WTC11 (cell line): ENCODE results near the gene ZCCHC8.

Source experiments
- CREM ChIP-seq: sonication (generic); formaldehyde crosslinking; IDR thresholded peaks from 2 replicates; pipeline ENCODE4 v1.8.1; 2022; ENCODE audit warnings: mild to moderate bottlenecking, missing genetic modification reagents, moderate library complexity
- JUN ChIP-seq: sonication (generic); formaldehyde crosslinking; IDR thresholded peaks from 2 replicates; pipeline ENCODE4 v1.8.0; 2023; ENCODE audit warnings: mild to moderate bottlenecking, missing genetic modification reagents
- RORB ChIP-seq: fragments of 250-450 bp; sonication (Bioruptor Pico); IDR thresholded peaks from 2 replicates; pipeline ENCODE4 v1.9.0; 2021; ENCODE audit warnings: mild to moderate bottlenecking
- TF ChIP-seq, protein P1 (sequence below): fragments of 200-600 bp; IDR thresholded peaks from 2 replicates; pipeline ENCODE4 v1.8.0; 2022; ENCODE audit warnings: antibody characterized with exemption
- TF ChIP-seq, protein P2 (sequence below): sonication (generic); formaldehyde crosslinking; IDR thresholded peaks from 2 replicates; pipeline ENCODE4 v1.8.0; 2023; ENCODE audit warnings: mild to moderate bottlenecking, missing genetic modification reagents
- TF ChIP-seq, protein P3 (sequence below): sonication (generic); formaldehyde crosslinking; IDR thresholded peaks from 2 replicates; pipeline ENCODE4 v1.8.1; 2022; ENCODE audit warnings: low read depth, mild to moderate bottlenecking, moderate library complexity, missing genetic modification reagents, borderline replicate concordance
- TF ChIP-seq, protein P4 (sequence below): sonication (generic); formaldehyde crosslinking; IDR thresholded peaks from 2 replicates; pipeline ENCODE4 v1.8.1; 2023; ENCODE audit warnings: mild to moderate bottlenecking, missing genetic modification reagents
- TF ChIP-seq, protein P5 (sequence below): sonication (generic); formaldehyde crosslinking; IDR thresholded peaks from 2 replicates; pipeline ENCODE4 v1.8.0; 2022; ENCODE audit warnings: mild to moderate bottlenecking, missing genetic modification reagents
- TF ChIP-seq, protein P6 (sequence below): sonication (generic); formaldehyde crosslinking; IDR thresholded peaks from 2 replicates; pipeline ENCODE4 v1.8.1; 2023; ENCODE audit warnings: mild to moderate bottlenecking, missing genetic modification reagents
- TF ChIP-seq, protein P7 (sequence below): sonication (generic); formaldehyde crosslinking; IDR thresholded peaks from 2 replicates; pipeline ENCODE4 v1.8.0; 2022; ENCODE audit warnings: mild to moderate bottlenecking, missing genetic modification reagents

DNA sequence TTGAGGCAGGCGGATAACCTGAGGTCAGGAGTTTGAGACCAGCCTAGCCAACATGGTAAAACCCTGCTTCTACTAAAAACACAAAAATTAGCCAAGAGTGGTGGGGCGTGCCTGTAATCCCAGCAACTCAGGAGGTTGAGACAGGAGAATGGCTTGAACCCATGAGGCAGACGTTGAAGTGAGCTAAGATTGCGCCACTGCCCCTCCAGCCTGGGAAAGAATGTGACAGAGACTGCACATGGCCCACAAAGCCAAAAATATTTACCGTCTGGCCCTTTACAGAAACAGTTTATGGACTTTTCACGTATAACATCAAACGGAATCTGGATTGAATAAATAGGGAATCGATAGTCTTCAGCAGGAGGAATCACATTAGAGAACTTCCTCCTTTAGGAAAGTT lies 22.5 kb upstream of the ZCCHC8 start:
- TF ChIP-seq, protein P1, sequence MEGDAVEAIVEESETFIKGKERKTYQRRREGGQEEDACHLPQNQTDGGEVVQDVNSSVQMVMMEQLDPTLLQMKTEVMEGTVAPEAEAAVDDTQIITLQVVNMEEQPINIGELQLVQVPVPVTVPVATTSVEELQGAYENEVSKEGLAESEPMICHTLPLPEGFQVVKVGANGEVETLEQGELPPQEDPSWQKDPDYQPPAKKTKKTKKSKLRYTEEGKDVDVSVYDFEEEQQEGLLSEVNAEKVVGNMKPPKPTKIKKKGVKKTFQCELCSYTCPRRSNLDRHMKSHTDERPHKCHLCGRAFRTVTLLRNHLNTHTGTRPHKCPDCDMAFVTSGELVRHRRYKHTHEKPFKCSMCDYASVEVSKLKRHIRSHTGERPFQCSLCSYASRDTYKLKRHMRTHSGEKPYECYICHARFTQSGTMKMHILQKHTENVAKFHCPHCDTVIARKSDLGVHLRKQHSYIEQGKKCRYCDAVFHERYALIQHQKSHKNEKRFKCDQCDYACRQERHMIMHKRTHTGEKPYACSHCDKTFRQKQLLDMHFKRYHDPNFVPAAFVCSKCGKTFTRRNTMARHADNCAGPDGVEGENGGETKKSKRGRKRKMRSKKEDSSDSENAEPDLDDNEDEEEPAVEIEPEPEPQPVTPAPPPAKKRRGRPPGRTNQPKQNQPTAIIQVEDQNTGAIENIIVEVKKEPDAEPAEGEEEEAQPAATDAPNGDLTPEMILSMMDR: no peak
- TF ChIP-seq JUN: no peak
- TF ChIP-seq, protein P2, sequence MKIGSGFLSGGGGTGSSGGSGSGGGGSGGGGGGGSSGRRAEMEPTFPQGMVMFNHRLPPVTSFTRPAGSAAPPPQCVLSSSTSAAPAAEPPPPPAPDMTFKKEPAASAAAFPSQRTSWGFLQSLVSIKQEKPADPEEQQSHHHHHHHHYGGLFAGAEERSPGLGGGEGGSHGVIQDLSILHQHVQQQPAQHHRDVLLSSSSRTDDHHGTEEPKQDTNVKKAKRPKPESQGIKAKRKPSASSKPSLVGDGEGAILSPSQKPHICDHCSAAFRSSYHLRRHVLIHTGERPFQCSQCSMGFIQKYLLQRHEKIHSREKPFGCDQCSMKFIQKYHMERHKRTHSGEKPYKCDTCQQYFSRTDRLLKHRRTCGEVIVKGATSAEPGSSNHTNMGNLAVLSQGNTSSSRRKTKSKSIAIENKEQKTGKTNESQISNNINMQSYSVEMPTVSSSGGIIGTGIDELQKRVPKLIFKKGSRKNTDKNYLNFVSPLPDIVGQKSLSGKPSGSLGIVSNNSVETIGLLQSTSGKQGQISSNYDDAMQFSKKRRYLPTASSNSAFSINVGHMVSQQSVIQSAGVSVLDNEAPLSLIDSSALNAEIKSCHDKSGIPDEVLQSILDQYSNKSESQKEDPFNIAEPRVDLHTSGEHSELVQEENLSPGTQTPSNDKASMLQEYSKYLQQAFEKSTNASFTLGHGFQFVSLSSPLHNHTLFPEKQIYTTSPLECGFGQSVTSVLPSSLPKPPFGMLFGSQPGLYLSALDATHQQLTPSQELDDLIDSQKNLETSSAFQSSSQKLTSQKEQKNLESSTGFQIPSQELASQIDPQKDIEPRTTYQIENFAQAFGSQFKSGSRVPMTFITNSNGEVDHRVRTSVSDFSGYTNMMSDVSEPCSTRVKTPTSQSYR (CRISPR knock-in tag): no peak
- TF ChIP-seq, protein P3, sequence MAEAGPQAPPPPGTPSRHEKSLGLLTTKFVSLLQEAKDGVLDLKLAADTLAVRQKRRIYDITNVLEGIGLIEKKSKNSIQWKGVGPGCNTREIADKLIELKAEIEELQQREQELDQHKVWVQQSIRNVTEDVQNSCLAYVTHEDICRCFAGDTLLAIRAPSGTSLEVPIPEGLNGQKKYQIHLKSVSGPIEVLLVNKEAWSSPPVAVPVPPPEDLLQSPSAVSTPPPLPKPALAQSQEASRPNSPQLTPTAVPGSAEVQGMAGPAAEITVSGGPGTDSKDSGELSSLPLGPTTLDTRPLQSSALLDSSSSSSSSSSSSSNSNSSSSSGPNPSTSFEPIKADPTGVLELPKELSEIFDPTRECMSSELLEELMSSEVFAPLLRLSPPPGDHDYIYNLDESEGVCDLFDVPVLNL (CRISPR knock-in tag): no peak
- no peak for TF ChIP-seq RORB (CRISPR knock-in tag)
- TF ChIP-seq, protein P4, sequence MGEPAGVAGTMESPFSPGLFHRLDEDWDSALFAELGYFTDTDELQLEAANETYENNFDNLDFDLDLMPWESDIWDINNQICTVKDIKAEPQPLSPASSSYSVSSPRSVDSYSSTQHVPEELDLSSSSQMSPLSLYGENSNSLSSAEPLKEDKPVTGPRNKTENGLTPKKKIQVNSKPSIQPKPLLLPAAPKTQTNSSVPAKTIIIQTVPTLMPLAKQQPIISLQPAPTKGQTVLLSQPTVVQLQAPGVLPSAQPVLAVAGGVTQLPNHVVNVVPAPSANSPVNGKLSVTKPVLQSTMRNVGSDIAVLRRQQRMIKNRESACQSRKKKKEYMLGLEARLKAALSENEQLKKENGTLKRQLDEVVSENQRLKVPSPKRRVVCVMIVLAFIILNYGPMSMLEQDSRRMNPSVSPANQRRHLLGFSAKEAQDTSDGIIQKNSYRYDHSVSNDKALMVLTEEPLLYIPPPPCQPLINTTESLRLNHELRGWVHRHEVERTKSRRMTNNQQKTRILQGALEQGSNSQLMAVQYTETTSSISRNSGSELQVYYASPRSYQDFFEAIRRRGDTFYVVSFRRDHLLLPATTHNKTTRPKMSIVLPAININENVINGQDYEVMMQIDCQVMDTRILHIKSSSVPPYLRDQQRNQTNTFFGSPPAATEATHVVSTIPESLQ (CRISPR knock-in tag): no peak
- TF ChIP-seq, protein P5, sequence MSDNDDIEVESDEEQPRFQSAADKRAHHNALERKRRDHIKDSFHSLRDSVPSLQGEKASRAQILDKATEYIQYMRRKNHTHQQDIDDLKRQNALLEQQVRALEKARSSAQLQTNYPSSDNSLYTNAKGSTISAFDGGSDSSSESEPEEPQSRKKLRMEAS (CRISPR knock-in tag): no peak
- TF ChIP-seq, protein P6, sequence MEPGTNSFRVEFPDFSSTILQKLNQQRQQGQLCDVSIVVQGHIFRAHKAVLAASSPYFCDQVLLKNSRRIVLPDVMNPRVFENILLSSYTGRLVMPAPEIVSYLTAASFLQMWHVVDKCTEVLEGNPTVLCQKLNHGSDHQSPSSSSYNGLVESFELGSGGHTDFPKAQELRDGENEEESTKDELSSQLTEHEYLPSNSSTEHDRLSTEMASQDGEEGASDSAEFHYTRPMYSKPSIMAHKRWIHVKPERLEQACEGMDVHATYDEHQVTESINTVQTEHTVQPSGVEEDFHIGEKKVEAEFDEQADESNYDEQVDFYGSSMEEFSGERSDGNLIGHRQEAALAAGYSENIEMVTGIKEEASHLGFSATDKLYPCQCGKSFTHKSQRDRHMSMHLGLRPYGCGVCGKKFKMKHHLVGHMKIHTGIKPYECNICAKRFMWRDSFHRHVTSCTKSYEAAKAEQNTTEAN: no peak
- no peak for TF ChIP-seq CREM
- TF ChIP-seq, protein P7, sequence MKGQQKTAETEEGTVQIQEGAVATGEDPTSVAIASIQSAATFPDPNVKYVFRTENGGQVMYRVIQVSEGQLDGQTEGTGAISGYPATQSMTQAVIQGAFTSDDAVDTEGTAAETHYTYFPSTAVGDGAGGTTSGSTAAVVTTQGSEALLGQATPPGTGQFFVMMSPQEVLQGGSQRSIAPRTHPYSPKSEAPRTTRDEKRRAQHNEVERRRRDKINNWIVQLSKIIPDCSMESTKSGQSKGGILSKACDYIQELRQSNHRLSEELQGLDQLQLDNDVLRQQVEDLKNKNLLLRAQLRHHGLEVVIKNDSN (CRISPR knock-in tag): no peak
